Right kidney (tissue), 1 donor: ENCODE results near the gene FKBP1B.
"Not testable (repeated sequence)": the region's sequence is repeated elsewhere in the genome, so short reads cannot be mapped to it uniquely, and the experiment has no call there.

ENCODE experiments used
- DNase-seq: peaks from one replicate; pipeline ENCODE4 v3.0.0-alpha.2; 2016

FKBP1B gene

DNA sequence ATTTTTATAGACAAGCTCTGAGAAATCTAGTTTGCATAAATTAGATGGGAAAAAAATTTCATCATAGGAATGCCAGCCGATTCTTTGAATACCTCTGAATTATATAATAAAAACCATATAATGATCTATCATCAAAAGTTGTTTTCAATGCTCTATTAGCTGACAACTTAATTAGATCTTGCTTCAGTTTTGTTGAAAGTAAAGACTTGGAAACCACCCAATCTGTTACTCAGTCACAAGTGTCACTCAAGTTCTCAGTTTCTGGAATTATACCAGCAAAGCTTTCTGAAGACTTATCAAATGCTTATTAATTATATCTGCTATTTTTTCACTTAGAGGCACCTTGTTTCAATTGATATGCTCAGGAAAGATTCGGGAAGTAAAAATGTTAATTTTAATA, 52.5 kb downstream of the FKBP1B start:
- DNase-seq: no peak

DNA sequence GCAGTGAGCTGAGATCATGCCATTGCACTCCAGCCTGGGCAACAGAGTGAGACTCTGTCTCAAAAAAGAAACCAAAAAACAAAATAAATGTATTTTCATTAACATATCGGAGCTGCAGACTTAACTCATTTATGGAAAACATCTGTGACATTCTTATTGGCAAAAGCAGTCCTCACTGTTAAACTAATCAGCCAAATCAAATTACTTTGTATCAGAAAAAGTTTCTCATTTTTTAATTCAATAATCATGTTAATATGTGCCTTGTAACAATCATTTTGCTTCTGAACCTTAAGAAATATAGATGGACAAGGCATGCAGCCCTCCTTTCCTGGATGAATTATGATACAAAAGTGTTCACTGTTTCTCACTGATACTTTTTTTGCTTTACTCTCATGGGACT, 53.1 kb downstream of the FKBP1B start:
- DNase-seq: no peak

DNA sequence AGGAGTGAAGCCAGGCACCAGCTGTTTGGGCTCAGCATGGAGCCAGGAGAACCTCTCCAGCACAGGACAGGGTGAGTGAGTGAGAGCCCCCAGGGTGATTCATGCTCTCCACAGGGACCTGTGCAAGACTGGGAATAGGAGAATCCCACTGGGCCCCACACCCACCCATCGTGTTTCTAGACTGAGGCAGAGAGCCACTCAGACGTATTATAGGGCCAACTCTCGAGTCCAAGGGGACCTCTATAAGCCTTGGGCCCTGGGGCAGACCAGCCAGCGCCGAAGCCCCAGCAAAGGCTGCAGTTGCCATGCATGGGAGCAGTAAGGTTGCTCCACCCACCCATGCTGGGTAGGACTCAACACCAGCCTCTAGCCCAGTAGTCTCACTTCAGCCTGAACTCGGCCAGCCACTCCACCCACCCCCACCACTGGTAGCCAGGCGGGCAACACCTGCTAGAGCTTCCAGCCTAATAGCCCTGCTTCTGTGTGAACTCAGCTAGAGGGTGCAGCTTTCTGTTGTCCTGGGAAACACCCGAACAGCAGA, 54.6 kb downstream of the FKBP1B start:
- no peak for DNase-seq

DNA sequence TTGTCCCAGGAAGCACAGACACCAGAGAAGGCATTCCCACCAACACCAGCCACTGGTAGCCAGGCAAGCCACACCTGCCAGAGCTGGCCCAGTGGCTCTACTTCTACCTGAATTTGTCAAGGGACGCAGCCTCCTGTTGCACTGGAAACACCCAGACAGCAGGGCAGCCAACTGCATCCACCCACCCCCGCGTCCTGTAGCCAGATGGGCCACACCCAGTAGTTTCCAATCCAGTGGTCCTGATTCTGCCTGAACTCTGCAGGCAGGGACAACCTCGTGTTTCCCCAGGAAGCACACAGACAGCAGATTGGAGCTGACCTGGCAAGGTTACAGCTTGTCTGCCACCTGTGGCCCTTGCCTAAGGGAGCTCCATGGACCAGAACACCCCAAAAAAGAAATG, 55.4 kb downstream of the FKBP1B start:
- no peak for DNase-seq

DNA sequence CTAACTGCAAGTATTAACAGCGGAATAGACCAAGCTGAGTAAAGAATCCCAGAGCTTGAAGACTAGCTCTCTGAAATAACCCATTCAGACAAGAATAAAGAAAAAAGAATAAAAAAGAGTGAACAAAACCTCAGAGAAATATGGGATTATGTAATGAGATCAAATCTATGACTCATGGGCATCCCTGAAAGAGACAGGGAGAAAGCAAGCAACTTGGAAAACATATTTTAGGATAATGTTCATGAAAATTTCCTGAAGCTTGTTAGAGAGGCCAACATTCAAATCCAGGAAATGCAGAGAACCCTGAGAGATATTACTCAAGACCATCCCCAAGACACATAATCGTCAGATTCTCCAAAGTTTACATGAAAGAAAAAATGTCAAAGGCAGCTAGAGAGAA, 56.3 kb downstream of the FKBP1B start:
- no peak for DNase-seq

DNA sequence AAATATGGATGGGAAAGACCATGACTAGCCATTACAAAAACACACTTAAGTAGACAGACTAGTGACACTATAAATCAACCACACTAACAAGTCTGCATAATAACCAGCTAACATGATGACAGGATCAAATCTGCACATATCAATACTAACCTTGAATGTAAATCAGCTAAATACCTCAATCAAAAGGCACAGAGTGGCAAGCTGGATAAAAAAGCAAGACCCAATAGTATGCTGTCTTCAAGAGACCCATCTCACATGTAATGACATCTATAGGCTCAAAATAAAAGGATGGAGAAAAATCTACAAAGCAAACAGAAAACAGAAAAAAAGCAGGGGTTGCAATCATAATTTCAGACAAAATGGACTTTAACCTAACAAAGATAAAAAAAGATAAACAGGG, 57.2 kb downstream of the FKBP1B start:
- no peak for DNase-seq

DNA sequence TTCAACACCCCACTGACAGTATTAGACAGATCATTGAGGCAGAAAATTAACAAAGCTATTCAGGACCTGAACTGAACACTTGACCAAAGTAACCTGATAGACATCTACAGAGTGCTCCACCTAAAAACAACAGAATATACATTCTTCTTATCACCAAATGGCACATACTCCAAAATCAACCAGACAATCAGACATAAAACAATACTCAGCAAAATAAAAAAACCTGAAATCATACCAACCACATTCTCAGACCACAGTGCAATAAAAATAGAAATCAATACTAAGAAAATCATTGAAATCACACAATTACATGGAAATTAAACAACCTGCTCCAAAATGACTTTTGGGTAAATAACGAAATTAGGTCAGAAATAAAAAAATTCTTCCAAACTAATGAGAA, 57.8 kb downstream of the FKBP1B start:
- no peak for DNase-seq

DNA sequence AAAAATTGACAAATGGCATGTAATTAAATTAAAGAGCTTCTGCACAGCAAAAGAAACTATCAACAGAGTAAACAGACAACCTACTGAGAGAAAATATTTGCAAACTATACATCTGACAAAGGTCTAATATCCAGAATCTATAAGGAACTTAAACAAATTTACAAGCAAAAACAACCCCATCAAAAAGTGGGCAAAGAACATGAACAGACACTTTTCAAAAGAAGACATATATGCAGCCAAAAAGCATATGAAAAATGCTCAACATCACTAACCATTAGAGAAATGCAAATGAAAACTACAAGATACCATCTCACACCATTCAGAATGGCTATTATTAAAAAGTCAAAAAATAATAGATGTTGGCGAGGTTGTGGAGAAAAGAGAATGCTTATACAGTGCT, 59.9 kb downstream of the FKBP1B start:
- DNase-seq: not testable (repeated sequence)

DNA sequence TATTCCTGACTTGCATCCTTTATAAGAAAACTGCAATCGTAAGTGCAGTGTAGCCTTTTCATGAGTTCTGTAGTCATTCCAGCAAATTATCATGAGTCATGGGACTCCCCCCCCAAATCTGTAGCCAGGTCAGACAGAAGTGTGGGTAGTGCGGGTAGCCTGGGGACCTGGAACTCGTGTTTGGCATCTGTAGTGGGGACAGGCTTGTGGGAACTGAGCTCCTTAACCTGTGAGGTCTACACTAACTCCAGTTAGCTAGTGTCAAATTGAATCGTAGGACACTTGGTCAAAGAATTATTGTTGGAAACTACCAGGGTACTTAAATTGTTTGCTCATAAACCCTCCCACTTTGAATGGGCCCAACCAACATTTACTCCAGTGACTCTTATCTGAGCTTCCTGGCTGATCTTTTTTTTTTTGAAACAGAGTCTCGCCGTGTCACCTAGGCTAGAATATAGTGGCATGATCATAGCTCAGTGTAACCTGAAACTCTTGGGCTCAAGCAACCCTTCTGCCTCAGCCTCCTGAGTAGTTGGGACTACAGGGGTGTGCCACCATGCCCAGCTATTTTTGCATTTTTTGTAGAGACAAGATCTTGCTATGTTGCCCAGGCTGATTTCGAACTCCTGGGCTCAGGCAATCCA, 61.2 kb downstream of the FKBP1B start:
- DNase-seq: no peak

DNA sequence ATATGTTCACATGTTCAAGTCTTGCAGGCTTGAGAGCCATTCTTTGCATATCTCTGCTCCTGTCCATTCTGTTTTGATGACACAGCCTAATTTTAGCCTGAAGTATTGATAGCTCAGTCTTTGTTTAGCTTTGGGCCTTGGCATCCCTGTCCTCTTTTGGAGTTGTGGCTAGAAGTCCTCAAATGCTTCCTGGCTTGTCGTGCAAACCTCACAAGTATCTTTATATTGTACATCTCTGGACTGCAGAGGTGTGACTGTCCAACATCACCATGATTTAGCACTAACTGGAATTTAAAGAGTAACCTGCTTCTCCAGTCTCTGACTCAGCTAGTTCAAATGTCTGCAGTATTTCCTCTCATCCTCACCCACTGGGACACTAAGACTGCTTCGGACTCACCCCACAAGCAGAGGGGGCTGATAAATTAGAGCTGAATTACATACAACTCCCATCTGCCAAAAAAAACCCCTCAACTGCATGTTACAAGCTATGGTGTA, 61.9 kb downstream of the FKBP1B start:
- DNase-seq: no peak
